HL-60/S4 treated with retinoic acid at 250 ng/mL for 4 days and 3 days (cell line): ENCODE data around the gene SCART1.

Experiments
- in situ Hi-C: fragments of 300-500 bp; cut with MboI; formaldehyde crosslinking; loops from 2 replicates; pipeline ENCODE4 v1.7.0; 2022; ENCODE audit warnings: low sequenced_read_pairs

SCART1 gene

DNA sequence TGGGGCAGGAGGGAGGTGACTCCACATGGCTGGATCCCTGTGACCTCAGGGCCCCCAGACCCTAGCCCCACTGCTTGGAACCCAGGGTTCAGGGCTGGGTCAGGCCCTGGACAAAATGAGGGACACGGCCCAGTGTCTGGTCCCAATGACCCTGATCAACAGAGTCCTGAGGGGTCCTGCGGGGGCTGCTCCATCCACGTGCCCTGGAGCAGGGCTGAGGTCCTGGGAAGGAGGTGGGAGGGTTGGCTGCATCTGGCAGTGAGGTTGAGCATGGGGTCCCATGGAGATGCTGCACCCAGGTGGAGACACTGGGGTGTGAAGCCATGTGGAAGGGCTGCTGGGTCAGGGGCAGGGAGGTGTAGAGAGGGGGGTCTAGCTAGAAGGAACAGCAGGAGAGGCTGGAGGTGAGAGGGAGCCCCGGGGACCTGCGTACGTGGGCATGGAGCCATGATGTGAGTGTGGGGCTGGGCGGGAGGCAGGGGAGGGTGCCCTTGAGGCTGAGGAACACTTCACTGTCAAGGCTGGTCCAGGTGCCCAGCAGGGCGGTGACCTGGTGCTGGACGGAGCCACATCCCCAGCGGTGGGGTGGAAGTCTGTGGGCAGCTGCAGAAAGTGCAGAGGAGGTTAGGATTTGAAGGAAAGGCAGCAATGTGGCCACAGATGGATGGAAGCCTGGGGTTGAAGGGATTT is 604 bp downstream of the SCART1 start:
- in situ Hi-C loops, result no loop called here

DNA sequence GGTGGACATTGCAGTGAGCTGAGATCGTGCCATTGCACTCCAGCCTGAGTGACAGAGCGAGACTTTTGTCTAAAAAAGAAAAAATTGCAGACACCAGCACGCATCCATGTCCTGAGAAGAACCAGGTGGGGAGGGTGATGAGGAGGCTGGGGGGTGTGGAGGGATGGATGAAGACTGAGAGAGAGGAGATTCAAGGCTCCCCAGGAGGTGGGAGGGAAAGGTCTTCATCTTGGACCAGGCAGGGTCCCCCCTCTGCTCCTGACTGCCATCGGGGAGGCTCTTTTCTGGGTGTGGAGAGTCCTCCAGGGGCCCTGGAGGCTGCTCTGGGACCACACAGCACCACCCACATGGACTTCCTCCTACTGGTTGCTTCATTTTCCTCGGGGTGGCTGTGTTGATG is 1.5 kb downstream of the SCART1 start:
- in situ Hi-C loops, result no loop called here

GRCh38 chr10:133455611-133456031 is 1.9 kb downstream of the SCART1 start:
- in situ Hi-C loops, result no loop called here

DNA sequence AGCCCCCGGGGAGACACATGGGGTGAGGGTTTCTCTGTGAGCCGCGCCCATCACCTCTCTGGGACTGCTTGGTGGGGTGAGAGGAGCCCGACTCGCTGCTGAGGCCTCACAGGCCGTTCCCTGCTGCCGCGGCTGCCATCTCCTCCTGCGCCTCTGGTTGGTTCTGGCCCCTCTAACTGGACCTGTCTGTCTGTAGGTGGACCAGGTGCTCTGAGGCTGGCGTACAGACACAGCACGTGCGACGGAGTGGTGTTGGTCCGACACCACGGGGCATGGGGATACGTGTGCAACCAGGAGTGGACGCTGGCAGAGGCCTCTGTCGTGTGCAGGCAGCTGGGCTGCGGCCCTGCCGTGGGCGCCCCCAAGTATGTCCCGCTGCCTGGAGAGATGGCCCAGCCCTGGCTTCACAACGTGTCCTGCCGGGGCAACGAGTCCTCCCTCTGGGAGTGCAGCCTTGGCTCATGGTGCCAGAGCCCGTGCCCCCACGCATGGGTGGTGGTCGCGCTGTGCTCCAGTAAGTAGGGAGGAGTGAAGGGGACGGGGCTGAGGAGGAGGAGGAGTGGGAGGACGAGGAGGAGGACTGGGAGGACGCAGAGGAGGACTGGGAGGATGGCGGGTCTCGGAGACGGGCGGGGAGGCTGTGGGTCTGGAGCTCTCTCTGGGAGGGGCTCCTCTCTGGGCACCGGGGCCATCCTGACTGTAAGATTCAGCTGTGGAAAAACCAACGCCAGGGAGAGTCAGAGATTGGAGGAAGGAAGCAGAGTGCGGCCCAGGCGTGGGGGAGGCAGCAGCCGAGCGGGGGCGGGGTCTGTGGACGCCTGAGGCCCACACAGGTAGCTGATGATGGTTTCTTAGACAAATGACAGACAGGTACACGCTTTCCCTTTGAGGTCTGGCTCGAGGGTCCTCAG is 2.6 kb downstream of the SCART1 start:
- in situ Hi-C loops, result no loop called here

- in situ Hi-C loops, result no loop called here
These were observed 3.5 kb downstream of the SCART1 start for GRCh38 chr10:133457100-133457841.

- in situ Hi-C loops, result no loop called here
These were observed 4.4 kb downstream of the SCART1 start for GRCh38 chr10:133458021-133458709.

- in situ Hi-C loops, result no loop called here
These were observed 5.1 kb downstream of the SCART1 start for GRCh38 chr10:133458710-133459453.

GRCh38 chr10:133459454-133460207 is 5.9 kb downstream of the SCART1 start:
- in situ Hi-C loops, result no loop called here

DNA sequence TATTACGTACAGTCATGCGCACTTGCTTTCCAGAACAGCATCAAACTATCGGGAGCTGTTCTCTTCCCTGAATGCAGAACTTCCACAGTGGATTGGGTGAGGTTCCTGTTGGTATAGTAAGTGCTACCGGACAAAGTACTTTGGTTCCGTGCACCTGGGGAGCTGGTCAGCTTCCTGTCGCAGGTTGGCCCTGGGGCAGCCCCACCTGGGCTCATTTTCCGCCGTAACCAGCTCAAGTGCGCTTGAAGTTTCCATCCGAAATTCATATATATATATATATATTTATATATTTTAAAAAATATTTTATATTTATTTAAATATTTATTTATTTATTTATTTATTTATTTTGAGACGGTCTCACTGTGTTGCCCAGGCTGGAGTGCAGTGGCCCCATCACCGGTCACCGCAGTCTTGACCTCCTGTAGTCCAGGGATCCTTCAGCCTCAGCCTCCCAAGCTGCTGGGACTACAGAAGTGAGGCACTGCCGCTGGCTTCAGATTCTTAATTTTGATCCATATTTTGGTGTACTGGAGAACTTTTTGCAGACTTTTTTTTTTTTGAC is 6.5 kb downstream of the SCART1 start:
- in situ Hi-C loops, result no loop called here

- in situ Hi-C loops, result no loop called here
These were observed 7.3 kb downstream of the SCART1 start for GRCh38 chr10:133461027-133461426.

GRCh38 chr10:133461841-133462240 is 8.1 kb downstream of the SCART1 start:
- in situ Hi-C loops, result no loop called here

GRCh38 chr10:133462512-133463305 is 9.0 kb downstream of the SCART1 start:
- in situ Hi-C loops, result no loop called here

- in situ Hi-C loops, result no loop called here
These were observed 10.9 kb downstream of the SCART1 start for GRCh38 chr10:133464582-133465031.

- in situ Hi-C loops, result no loop called here
These were observed 11.6 kb downstream of the SCART1 start for GRCh38 chr10:133465191-133465949.

DNA sequence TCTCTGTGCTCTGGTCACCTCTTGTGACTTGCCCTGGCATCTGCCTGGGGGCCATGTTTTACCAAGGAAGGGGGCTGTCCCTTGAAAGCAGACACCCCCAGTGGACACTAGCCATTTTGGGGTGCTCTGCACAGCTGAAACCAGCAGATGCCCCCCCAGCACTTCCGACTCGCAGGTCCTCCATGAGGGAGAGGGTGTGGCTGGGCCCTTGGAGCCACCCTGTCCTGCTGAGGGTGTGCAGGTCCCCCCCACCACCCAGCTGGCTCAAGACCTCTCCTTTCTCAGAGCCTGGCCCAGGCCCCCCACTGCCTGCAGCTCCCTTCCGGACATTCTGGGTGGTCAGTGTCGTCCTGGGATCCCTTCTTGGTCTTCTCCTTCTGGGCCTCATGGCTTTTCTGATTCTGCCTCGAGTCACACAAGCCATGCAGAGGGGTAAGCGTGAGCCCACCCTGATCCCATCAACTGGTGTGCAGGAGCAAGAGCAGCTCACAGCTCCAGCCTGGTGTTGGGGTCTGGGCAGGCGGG is 12.3 kb downstream of the SCART1 start:
- in situ Hi-C loops, result no loop called here

GRCh38 chr10:133466683-133467275 is 13.0 kb downstream of the SCART1 start:
- in situ Hi-C loops, result no loop called here
